Measurements from ENCODE around the gene EEF1E1.

The EEF1E1 gene

DNA sequence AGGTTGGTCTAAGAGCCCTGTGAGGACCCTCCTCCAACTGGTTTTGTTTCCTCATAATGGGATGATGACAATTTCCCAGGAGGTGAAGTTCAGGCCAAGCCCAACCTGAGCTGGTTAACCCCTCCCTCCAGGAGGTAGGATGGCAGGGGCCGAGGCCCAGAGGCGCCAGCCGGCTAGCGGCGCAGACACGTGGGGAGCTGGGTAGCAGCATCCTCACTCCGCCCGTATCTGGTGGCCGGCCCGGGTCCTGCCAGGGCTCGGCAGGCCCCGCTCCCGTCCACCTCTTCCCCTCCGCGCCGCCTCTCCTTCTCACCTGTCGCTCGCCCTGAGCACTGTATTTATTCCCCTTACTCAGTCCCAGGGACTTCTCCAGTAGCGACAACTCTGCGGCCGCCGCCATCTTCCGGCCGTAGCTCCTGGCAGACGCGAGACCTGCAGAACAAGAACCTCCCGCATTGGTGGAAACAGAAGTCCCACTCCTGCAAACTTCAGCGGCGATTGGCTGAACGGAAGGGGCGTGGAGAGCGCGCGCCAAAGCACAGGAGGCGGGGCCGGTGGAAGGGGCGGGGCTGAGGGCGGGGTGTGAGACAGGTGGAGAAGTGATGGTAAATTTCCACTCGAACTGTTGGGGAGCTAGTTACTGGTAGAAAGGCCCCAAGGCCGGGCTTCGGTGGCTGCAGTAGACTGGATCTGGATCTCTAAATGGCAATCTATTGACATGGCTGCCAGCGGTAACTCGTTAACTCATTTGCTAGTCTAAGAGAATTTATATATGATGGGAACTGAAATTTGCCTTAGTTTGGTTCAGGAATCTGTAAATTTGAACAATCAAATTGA lies at the start of gene EEF1E1:
TSS of gene EEF1E1 (minus strand) at position 427 of the 837 bp plus-strand sequence. CDS start at position 400, 27 bp downstream.
- H3K9ac ChIP-seq (ENCODE audit: insufficient read length), result peak within 1 kb of the TSS; percentile 88
- peaks cover 29% of the 10 kb centered on the region for H3K36me3 ChIP-seq (ENCODE audit: insufficient read depth, low read length)
- peak within 1 kb of the TSS; percentile 28; the same call in 1 of the 2 replicates for H3K27ac ChIP-seq
- no peaks in the 10 kb centered on the region for H3K9me3 ChIP-seq (ENCODE audit: low read depth, low read length)
- no peak for TF ChIP-seq EZH2 (IDR thresholded peaks at IDR 0.05)
- TF ChIP-seq FOXP2 (optimal IDR thresholded peaks at IDR 0.05; ENCODE audit: control extremely low read depth, extremely low read length, insufficient read depth), result no peak
- peak; percentile 94 for TF ChIP-seq POLR2AphosphoS5 (IDR thresholded peaks at IDR 0.05; ENCODE audit: borderline replicate concordance, low read depth, low read length)
- peak within 1 kb of the TSS; percentile 88 for H3K4me3 ChIP-seq
- peak; percentile 66 for DNase-seq (ENCODE audit: low read depth, low spot score)

- no peak for DNase-seq (ENCODE audit: low read depth, low spot score)
- Histone ChIP-seq H3K9me3 (ENCODE audit: low read depth, low read length) (no peaks in the 10 kb centered on the region), H3K4me3 (no peak overlapping the region), H3K9ac (ENCODE audit: insufficient read length) (no peak overlapping the region), H3K27ac (no peak overlapping the region), H3K36me3 (ENCODE audit: insufficient read depth, low read length) (no peaks in the 10 kb centered on the region)
- TF ChIP-seq EZH2 (IDR thresholded peaks at IDR 0.05) (no peak), FOXP2 (optimal IDR thresholded peaks at IDR 0.05; ENCODE audit: control extremely low read depth, extremely low read length, insufficient read depth) (no peak), POLR2AphosphoS5 (IDR thresholded peaks at IDR 0.05; ENCODE audit: borderline replicate concordance, low read depth, low read length) (no peak)
These were observed 47.0 kb upstream of the EEF1E1 start for GRCh38 chr6:8149350-8149749.

GRCh38 chr6:8143945-8144344 lies 41.6 kb upstream of the EEF1E1 start:
- no peaks in the 10 kb centered on the region for H3K9me3 ChIP-seq (ENCODE audit: low read depth, low read length)
- no peak for DNase-seq (ENCODE audit: low read depth, low spot score)
- H3K9ac ChIP-seq (ENCODE audit: insufficient read length), result no peak overlapping the region
- TF ChIP-seq EZH2 (IDR thresholded peaks at IDR 0.05), result no peak
- no peak for TF ChIP-seq POLR2AphosphoS5 (IDR thresholded peaks at IDR 0.05; ENCODE audit: borderline replicate concordance, low read depth, low read length)
- no peak for TF ChIP-seq FOXP2 (optimal IDR thresholded peaks at IDR 0.05; ENCODE audit: control extremely low read depth, extremely low read length, insufficient read depth)
- H3K36me3 ChIP-seq (ENCODE audit: insufficient read depth, low read length), result no peaks in the 10 kb centered on the region
- no peak overlapping the region for H3K4me3 ChIP-seq
- no peak overlapping the region for H3K27ac ChIP-seq

DNA sequence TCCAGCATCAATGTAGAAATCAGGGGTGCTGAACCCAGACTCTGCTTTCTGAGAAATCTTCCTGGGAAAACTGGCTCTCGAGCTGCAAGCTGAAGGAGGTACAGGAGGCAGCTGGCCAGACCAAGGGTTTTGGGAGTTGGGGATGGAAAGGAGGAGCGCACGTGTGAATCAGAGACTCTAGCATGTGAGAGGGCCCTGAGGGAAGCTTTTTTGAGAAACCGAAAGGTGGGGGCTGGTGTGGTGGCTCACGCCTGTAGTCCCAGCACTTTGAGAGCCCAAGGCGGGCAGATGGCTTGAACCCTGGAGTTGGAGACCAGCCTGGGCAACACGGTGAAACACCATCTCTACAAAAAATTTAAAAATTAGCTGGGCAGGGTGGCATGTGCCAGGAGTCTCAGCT lies 37.1 kb upstream of the EEF1E1 start:
- TF ChIP-seq FOXP2 (optimal IDR thresholded peaks at IDR 0.05; ENCODE audit: control extremely low read depth, extremely low read length, insufficient read depth) (no peak), POLR2AphosphoS5 (IDR thresholded peaks at IDR 0.05; ENCODE audit: borderline replicate concordance, low read depth, low read length) (no peak), EZH2 (IDR thresholded peaks at IDR 0.05) (no peak)
- DNase-seq (ENCODE audit: low read depth, low spot score), result no peak
- Histone ChIP-seq H3K4me3 (no peak overlapping the region), H3K27ac (no peak overlapping the region), H3K9me3 (ENCODE audit: low read depth, low read length) (no peaks in the 10 kb centered on the region), H3K9ac (ENCODE audit: insufficient read length) (no peak overlapping the region), H3K36me3 (ENCODE audit: insufficient read depth, low read length) (no peaks in the 10 kb centered on the region)

GRCh38 chr6:8137529-8137939 lies 35.2 kb upstream of the EEF1E1 start:
- Histone ChIP-seq H3K36me3 (ENCODE audit: insufficient read depth, low read length) (no peaks in the 10 kb centered on the region), H3K9me3 (ENCODE audit: low read depth, low read length) (no peaks in the 10 kb centered on the region), H3K9ac (ENCODE audit: insufficient read length) (no peak overlapping the region), H3K27ac (no peak overlapping the region), H3K4me3 (no peak overlapping the region)
- TF ChIP-seq POLR2AphosphoS5 (IDR thresholded peaks at IDR 0.05; ENCODE audit: borderline replicate concordance, low read depth, low read length), result no peak
- no peak for TF ChIP-seq EZH2 (IDR thresholded peaks at IDR 0.05)
- TF ChIP-seq FOXP2 (optimal IDR thresholded peaks at IDR 0.05; ENCODE audit: control extremely low read depth, extremely low read length, insufficient read depth), result no peak
- no peak for DNase-seq (ENCODE audit: low read depth, low spot score)

DNA sequence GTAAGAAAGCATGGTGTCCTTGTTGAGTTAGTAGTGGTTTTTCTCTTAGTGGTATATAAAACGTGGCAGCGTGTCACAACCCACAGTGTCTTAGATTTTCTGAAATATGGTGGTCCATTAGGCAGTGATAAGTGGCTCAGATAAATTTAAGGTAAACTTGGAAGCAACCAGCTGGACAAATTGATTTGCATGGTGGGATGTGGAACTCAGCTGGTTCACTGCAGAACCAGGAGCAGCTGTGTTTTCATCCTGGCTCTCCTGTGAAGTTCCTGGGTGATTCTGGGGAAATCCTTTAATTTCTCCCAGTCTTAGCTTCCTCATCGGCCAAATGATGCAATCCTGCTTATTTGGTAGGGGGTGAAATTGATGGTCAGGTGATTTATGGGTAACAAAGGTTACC lies 32.9 kb upstream of the EEF1E1 start:
- Histone ChIP-seq H3K9me3 (ENCODE audit: low read depth, low read length) (no peaks in the 10 kb centered on the region), H3K9ac (ENCODE audit: insufficient read length) (no peak overlapping the region), H3K27ac (no peak overlapping the region), H3K36me3 (ENCODE audit: insufficient read depth, low read length) (no peaks in the 10 kb centered on the region), H3K4me3 (no peak overlapping the region)
- no peak for DNase-seq (ENCODE audit: low read depth, low spot score)
- no peak for TF ChIP-seq FOXP2 (optimal IDR thresholded peaks at IDR 0.05; ENCODE audit: control extremely low read depth, extremely low read length, insufficient read depth)

GRCh38 chr6:8132130-8132529 lies 29.8 kb upstream of the EEF1E1 start:
- TF ChIP-seq EZH2 (IDR thresholded peaks at IDR 0.05) (no peak), POLR2AphosphoS5 (IDR thresholded peaks at IDR 0.05; ENCODE audit: borderline replicate concordance, low read depth, low read length) (no peak), FOXP2 (optimal IDR thresholded peaks at IDR 0.05; ENCODE audit: control extremely low read depth, extremely low read length, insufficient read depth) (no peak)
- H3K36me3 ChIP-seq (ENCODE audit: insufficient read depth, low read length), result no peaks in the 10 kb centered on the region
- H3K9ac ChIP-seq (ENCODE audit: insufficient read length), result no peak overlapping the region
- no peak overlapping the region for H3K27ac ChIP-seq
- H3K9me3 ChIP-seq (ENCODE audit: low read depth, low read length), result no peaks in the 10 kb centered on the region
- no peak for DNase-seq (ENCODE audit: low read depth, low spot score)
- H3K4me3 ChIP-seq, result no peak overlapping the region

DNA sequence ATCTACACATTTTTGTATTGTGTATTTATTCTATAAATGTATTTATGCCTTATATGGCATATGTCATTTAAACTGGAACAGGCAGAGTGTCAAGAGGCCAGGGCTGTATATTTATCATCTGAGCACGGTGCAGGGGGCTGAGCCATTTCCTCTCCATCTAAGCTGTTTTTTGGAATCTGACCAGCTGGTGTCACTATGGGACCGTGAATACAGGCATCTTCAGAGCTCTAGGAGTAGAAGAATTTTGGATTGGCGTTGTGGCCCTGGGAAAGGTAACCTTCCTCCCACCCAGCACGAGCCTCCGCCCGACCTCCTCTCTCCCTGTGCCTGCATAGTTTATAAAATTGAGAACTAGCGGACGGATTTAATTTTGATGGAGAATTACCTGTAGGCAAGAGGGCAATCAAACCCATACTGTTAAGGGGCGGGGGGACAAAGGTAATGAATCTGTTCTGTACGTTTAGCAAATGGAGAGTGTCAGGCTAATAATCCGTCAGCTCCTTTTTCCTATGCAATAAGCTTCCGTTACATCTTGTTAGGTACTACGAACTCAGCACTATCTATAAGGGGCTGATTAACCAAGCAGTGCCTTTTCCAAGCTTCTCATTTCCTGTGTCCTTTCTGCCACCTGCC lies 29.0 kb upstream of the EEF1E1 start:
- Histone ChIP-seq H3K9ac (ENCODE audit: insufficient read length) (peak overlapping the region; percentile 50), H3K36me3 (ENCODE audit: insufficient read depth, low read length) (no peaks in the 10 kb centered on the region), H3K9me3 (ENCODE audit: low read depth, low read length) (no peaks in the 10 kb centered on the region), H3K4me3 (no peak overlapping the region), H3K27ac (peak overlapping the region; percentile 88)
- DNase-seq (ENCODE audit: low read depth, low spot score), result peak; percentile 70
- no peak for TF ChIP-seq FOXP2 (optimal IDR thresholded peaks at IDR 0.05; ENCODE audit: control extremely low read depth, extremely low read length, insufficient read depth)
- TF ChIP-seq EZH2 (IDR thresholded peaks at IDR 0.05), result no peak
- TF ChIP-seq POLR2AphosphoS5 (IDR thresholded peaks at IDR 0.05; ENCODE audit: borderline replicate concordance, low read depth, low read length), result no peak
